Umbilical cord (tissue), 2 donors: ENCODE results near the gene GPR162. TPM values are rescaled to one million over a fixed set of nuclear protein-coding genes. Genes with fewer than 3 reads are reported as not detected.

Source experiments
- DNase-seq: peaks from one replicate; pipeline ENCODE4 v3.0.0-alpha.2; 2015; ENCODE audit warnings: low spot score
- total RNA-seq: library from RNA; depleted of rRNA; stranded (reverse); fragments of >200 nt; gene quantifications from one replicate; pipeline ENCODE4 v1.2.3, GENCODE V29; 2014; ENCODE audit warnings: low replicate concordance; ENCODE audit not compliant: insufficient read depth

Gene GPR162
- total RNA-seq, 1 donor from 2014 or later: 1.9 TPM

DNA sequence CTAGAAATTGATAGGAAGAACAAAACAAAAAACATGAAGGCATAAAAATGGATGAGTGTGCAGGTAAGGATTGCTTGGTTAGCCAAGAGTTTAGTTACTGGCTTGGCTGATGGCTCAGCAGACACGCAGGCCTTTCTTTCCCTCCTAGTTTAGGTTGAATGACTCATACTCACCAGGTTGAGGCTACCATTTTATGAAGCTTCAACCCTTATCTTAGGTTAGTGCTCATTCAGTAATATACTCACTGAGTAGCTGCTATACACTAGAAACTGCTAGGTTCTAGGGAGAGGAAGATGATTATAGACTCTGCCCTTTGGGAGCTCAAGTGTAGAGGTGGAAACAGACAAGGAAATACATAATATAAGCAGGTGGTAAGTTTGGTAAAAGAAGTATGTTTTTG, 12.6 kb downstream of the GPR162 start:
- no peak for DNase-seq

- no peak for DNase-seq
Measured at GRCh38 chr12:6834873-6835272, 13.3 kb downstream of the GPR162 start.

- no peak for DNase-seq
Measured at GRCh38 chr12:6836851-6837250, 15.2 kb downstream of the GPR162 start.

DNA sequence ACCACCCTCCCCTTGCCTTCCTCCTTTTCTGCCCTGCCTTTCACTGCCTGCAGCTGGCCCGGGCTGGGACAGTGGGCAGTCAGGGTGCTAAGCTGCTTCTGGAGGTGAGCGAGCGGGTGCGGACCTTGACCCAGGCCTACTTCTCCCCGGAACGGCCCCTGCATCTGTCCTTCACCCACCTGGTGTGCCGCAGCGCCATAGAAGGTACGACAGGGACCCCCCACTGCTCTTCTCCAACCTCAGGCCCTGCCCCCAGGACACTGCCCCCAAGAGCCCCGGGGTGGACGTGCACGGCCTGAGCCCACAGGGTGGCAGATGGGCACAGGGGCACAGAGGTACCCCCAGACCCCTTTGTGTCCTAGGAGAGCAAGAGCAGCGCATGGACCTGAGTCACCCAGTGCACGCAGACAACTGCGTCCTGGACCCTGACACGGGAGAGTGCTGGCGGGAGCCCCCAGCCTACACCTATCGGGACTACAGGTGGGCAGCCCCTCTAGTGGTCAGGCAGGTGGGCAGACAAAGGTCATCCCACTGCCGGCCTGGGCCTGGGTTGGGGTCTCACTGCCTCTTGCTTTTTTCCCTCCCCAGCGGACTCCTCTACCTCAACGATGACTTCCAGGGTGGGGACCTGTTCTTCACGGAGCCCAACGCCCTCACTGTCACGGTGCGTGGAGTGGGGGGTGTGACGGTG, 15.9 kb downstream of the GPR162 start:
- DNase-seq: no peak

DNA sequence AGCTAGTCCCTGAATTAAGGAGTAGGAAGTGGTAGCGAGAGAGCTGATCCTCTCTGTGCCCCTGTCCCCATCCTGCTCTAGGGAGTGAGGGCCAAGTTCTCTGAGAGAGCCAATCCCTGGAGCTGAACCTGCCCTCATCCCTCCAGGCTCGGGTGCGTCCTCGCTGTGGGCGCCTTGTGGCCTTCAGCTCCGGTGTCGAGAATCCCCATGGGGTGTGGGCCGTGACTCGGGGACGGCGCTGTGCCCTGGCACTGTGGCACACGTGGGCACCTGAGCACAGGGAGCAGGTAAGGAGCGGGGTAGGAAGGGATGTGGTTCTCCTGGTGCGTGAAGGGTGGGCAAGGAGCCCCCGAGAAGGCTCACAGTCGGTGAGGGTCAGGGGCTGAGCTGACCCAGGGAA, 17.2 kb downstream of the GPR162 start:
- no peak for DNase-seq

DNA sequence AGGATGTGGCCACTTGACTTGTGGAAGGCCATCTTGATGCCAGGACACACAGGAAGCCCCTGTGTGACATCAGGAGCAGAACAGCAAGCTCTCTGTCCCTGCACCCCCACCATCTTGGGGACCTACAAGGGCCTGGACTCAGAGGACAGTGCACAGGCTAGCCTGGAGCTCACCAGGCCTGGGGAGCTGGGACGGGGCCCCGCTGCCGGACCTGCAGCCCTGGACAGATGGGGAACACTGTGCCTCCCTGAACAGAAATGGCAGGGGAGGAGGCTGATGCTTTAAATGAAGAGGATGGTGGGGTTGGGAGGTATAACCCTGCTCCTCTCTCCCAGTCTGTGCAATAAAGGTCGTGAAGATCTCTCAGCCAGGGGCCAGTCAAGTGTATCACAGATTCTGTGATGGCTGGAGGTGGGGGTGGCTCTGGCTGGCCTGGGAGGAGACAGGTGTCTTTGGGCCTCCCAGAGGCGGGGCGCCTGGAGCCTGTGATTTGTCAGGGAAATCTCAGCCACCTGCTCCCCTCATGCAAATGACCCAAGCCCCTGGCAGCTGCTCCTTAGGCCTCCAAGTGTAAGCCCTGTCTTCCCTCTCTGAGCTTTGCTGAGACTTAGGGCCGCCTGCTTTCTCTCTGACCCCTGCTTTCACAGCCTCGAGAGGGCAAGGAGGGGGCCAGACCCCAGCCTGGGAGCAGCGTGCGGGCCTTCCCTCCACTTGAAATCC, 18.0 kb downstream of the GPR162 start:
- DNase-seq: peak; percentile 82

- DNase-seq: peak; percentile 88
Measured at GRCh38 chr12:6840330-6840729, 18.7 kb downstream of the GPR162 start.

DNA sequence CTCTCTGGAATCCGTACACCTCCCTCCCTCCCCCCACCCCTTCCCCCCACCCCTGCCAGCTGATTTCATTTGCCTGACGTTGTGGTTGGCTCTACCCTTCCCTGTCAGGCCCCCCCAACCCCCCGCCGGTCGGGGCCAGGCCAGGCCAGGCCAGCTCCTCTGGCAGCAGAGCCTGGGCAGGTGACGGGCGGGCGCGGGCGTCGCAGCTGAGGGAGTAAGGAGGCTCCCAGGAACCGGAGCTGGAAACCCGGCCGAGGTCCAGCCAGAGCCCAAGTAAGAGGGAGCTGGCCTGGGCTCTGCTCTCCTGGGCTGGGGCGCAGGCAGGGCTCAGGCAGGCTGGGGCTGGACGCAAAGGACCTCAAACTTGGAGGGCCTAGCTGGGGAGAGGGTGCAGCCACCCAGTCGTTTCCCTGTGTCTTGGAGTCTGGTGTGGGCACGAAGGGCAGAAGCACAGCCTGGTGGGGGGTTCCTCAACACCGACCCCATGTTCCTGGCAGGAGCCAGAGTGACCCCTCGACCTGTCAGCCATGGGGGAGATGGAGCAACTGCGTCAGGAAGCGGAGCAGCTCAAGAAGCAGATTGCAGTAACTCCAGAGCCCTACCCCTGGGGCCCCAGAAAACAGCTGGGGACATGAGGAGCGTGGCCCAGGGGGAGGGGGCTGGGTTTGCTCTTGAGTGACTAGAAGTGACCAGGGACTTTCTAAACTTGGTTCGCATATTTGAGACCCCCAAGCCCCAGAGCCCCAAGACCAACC, 19.3 kb downstream of the GPR162 start, which contains the start of gene GNB3:
Gene GNB3, plus strand, starts transcription at position 165 of the 755 bp plus-strand sequence. Its CDS starts 363 bp downstream, at position 528.
- DNase-seq: no peak

GRCh38 chr12:6842075-6842474, 20.5 kb downstream of the GPR162 start:
- DNase-seq: no peak

- DNase-seq: no peak
Measured at GRCh38 chr12:6843118-6843902, 21.7 kb downstream of the GPR162 start.

DNA sequence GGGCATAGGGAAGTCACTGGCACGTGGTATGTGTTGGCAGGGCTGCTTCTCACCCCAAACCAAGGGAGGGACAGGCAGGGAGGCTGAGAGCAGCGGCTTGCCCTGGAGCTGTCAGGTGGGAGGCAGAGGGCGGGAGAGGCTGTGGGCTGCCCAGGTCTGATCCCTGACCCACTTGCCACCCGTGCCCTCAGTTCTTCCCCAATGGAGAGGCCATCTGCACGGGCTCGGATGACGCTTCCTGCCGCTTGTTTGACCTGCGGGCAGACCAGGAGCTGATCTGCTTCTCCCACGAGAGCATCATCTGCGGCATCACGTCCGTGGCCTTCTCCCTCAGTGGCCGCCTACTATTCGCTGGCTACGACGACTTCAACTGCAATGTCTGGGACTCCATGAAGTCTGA, 23.8 kb downstream of the GPR162 start:
- no peak for DNase-seq

DNA sequence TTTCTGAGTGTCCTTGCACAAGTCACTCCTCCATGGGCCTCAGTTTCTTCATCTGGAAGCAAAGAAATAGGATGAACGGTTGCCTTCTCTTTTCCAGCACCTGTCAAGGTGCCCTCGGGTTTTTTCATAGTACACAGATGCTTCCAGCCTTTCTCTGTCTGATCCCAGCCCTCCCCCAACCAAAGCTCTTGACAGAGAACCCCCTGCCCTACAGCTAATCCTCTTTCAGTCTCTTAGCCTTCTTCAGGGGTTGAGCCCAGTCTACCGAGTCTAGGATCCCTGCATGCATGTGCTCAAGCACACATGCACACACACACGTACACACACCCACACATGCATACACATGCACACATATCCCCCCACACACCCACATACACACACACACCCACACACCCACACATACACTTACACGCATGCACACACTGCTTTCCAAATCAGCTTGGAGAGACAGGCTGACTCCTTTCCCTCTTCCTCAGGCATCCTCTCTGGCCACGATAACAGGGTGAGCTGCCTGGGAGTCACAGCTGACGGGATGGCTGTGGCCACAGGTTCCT, 24.8 kb downstream of the GPR162 start:
- no peak for DNase-seq

DNA sequence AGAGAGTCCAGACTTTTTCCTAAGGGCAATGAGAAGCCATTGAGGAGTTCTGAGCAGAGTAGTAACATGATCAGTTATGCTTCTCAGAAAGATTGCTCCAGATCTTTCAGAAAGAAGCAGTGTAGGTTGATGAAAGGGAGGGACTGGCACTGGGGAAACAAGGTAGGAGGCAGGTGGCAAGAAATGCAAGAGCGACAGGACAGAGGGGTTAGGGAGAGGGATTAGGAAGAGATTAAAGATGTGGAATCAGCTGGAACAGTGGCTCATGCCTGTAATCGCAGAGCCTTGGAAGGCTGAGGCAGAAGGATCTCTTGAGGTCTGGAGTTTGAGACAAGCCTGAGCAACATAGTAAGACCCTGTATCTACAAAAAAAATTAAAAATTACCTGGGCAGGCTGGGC, 26.1 kb downstream of the GPR162 start:
- no peak for DNase-seq

DNA sequence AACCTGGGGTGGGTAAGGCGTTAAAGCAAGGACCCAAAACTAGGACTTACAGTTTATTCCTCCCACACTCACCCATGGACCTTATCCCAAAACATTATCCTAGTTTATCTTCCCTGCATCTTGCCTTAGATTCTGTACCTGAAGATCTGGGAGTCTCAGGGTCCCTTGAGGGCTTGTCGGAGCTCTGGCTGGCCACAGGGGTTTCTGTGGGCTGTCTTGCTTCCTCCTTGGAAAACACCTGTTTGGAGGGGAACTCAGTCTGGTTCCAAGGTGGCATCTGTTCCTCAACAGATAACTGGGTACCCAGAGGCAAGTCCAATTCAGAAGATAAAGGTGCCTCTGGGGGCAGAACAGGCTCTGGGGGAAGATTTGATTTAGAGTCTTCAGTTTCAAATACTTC, 27.8 kb downstream of the GPR162 start:
- DNase-seq: no peak

GRCh38 chr12:6849976-6850560, 28.4 kb downstream of the GPR162 start:
- DNase-seq: no peak

GRCh38 chr12:6850796-6851152, 29.2 kb downstream of the GPR162 start:
- no peak for DNase-seq

DNA sequence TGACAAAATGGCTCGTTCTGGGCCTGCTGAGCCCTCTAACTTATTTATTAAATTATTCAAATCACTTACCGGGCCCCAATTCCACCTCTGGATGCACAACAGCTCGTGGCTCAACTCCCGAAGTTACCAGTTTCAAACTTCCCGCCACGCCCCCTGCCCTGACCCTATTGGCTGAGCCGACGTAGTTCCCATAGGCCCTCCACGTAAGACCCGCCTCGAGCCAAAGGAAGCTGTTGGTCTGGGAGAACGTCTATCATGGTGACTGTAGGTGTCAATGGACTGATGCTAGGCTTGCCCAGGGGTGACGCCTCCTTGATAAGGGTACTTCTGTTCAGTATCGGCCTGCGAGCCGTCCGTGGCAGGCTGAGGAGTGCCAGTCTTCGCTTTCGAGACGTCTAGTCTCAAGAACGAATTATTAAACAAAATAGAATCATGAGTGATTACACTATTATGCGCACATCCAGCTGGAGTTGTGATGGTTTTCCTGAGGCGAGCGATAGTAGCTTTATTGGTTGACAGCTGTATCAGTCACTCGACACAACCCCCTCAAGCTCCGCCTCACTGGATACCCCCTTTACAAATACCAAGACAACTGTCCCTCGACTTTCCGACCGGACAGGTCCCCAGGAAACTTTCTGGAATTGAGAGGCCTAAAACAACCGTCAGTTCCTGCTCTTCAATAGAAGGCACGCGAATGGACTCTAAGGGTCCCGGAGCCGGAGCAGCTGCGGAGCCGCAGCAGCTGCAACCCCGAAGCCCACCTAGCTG, 29.7 kb downstream of the GPR162 start, which contains the start of gene CDCA3:
Gene CDCA3, minus strand, starts transcription at position 134 of the 768 bp plus-strand sequence. CDS start 334 bp downstream, outside the sequence.
- DNase-seq: peak; percentile 99

DNA sequence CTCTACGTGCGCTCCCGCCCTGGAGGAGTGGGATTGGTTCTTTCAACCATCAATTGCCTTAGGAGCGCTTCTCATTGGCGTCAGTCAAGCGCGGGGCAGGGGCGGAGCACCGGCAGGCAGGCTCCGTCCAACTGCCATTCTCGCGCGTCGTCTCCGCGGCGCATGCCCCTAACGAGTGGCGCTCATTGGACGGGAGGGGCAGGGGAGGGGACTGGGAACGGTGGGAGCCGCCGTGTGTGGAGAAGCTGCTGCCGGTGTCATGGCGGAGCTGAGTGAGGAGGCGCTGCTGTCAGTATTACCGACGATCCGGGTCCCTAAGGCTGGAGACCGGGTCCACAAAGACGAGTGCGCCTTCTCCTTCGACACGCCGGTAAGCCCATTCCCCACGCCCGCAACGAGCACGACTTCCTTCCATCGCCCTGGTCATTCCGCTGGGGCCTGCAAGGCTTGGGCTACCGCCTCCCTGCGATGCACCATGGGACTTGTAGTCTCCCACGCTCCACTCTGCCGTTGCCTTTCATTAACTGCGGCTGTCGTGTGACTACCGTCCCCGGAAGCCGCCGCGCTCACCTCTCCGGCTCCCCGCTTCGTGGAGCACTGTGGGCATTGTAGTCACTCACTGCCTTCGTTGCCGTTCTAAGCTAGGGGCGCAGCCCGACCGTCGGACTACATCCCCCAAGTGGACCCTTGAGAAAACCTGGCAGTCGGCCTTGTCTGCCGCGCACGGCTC, 30.5 kb downstream of the GPR162 start, which contains the start of gene USP5:
Gene USP5, plus strand, starts transcription at position 230 of the 730 bp plus-strand sequence. Its CDS starts 30 bp downstream, at position 260.
- peak; percentile 100 for DNase-seq

GRCh38 chr12:6852651-6853354, 31.2 kb downstream of the GPR162 start:
- DNase-seq: peak; percentile 97
